ENCODE data around the gene DTNA.

DNA sequence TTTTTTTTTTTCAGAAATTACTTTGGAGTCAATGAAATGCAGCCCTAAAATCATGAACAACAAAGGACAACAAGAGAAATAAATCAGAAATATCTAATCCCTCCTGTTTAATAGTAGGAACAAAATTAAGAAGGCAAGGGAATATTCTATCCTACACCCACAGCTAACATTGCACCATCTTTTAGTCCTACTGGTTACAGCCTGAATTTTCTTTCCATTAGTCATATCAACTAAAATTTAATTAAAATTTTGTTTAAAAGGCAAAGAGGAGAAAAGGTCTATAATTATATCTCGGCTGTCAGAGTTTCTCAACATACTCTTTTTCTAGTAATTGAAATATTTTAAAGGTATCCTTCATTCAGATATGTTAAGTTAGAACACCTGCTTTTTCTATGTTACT, 61.9 kb downstream of the DTNA start:
- TF ChIP-seq, protein P1, sequence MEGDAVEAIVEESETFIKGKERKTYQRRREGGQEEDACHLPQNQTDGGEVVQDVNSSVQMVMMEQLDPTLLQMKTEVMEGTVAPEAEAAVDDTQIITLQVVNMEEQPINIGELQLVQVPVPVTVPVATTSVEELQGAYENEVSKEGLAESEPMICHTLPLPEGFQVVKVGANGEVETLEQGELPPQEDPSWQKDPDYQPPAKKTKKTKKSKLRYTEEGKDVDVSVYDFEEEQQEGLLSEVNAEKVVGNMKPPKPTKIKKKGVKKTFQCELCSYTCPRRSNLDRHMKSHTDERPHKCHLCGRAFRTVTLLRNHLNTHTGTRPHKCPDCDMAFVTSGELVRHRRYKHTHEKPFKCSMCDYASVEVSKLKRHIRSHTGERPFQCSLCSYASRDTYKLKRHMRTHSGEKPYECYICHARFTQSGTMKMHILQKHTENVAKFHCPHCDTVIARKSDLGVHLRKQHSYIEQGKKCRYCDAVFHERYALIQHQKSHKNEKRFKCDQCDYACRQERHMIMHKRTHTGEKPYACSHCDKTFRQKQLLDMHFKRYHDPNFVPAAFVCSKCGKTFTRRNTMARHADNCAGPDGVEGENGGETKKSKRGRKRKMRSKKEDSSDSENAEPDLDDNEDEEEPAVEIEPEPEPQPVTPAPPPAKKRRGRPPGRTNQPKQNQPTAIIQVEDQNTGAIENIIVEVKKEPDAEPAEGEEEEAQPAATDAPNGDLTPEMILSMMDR (IDR thresholded peaks at IDR 0.05), result no peak
- no peak for TF ChIP-seq POLR2AphosphoS5 (IDR thresholded peaks at IDR 0.05; ENCODE audit: insufficient read depth in 1 of 2, low read depth in 1 of 2)

Measured in vagina (tissue), 2 donors.